Measurements from ENCODE around the gene TMEM150B. TPM values are rescaled to one million over a fixed set of nuclear protein-coding genes. Genes with fewer than 3 reads are reported as not detected.

Gene TMEM150B
- total and polyA plus RNA-seq, 2 of the 13 experiments (the other 11 are each of a cell fraction or from before 2014, with no cell fraction given), result 1.3 to 1.8 TPM

DNA sequence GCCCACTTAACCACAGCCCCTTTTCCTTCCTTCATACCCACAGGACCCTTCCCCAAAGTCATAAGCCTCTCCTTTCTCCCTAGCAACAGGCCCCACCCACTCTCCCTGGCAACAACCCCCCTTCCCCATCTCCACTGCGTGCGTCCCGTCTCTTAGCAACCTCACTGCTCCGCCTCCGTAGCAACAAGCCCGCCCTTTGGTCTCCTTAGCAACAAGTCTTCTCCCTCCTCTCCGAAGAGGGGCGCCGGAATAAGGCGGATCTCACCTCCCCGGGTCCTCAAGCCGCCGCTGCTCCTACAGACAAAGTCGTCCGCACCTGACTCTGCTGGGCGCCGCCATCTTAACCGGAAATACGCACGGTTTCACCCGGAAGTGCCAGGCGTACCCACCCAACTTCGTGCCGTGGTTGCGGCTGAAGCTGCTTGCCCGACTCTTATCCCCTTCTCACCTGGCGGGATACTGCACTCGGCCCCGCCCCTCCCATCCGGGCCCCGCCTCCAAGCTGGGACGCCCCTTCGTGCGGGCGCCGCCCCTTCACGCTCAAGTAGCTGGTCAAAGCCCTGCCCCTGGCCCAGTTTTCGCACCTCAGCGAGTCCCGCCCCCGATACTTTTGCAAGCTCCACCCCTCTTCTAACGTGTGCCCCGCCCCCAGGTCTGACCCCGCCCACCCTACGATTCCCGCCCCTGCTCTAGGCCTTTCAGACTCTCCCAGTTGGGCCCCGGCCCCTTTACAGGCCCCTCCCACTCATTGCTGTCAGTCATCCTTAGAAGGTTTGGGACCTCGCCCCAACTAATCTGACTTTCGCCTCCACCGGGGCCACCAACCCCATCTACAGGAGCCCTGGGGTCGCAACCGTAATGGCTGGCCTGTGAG, 45.1 kb downstream of the TMEM150B start, which contains the start of gene HSPBP1 (continued):
- TF ChIP-seq ZNF367 (CRISPR knock-in tag; IDR thresholded peaks at IDR 0.05; ENCODE audit: borderline replicate concordance), result no peak
- no peak for TF ChIP-seq ZSCAN9 (CRISPR knock-in tag; IDR thresholded peaks at IDR 0.05; ENCODE audit: borderline replicate concordance)
- no peak for TF ChIP-seq MED13 (CRISPR knock-in tag; IDR thresholded peaks at IDR 0.05)
- no peak for TF ChIP-seq ZSCAN12 (CRISPR knock-in tag; IDR thresholded peaks at IDR 0.05)
- no peak for TF ChIP-seq ZFP62 (CRISPR knock-in tag; IDR thresholded peaks at IDR 0.05)
- no peak; the same call in 1 of the 2 replicates for TF ChIP-seq ZNF232 (CRISPR knock-in tag; IDR thresholded peaks at IDR 0.05; ENCODE audit: borderline replicate concordance)
- no peak for TF ChIP-seq NKX3-1 (CRISPR knock-in tag; IDR thresholded peaks at IDR 0.05)
- TF ChIP-seq CHCHD3 (CRISPR knock-in tag; IDR thresholded peaks at IDR 0.05), result no peak
- TF ChIP-seq MBD4 (IDR thresholded peaks at IDR 0.05; ENCODE audit: borderline replicate concordance, low read length), result no peak
- no peak for TF ChIP-seq ZNF652 (CRISPR knock-in tag; IDR thresholded peaks at IDR 0.05; ENCODE audit: borderline replicate concordance, low read depth)
- peak; percentile 49; the same call in 1 of the 2 replicates for TF ChIP-seq GATAD2A (CRISPR knock-in tag; IDR thresholded peaks at IDR 0.05)
- no peak for TF ChIP-seq MLX (CRISPR knock-in tag; IDR thresholded peaks at IDR 0.05)
- TF ChIP-seq, protein P1, sequence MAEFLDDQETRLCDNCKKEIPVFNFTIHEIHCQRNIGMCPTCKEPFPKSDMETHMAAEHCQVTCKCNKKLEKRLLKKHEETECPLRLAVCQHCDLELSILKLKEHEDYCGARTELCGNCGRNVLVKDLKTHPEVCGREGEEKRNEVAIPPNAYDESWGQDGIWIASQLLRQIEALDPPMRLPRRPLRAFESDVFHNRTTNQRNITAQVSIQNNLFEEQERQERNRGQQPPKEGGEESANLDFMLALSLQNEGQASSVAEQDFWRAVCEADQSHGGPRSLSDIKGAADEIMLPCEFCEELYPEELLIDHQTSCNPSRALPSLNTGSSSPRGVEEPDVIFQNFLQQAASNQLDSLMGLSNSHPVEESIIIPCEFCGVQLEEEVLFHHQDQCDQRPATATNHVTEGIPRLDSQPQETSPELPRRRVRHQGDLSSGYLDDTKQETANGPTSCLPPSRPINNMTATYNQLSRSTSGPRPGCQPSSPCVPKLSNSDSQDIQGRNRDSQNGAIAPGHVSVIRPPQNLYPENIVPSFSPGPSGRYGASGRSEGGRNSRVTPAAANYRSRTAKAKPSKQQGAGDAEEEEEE (CRISPR knock-in tag; IDR thresholded peaks at IDR 0.05; ENCODE audit: borderline replicate concordance), result no peak
- TF ChIP-seq, protein P2, sequence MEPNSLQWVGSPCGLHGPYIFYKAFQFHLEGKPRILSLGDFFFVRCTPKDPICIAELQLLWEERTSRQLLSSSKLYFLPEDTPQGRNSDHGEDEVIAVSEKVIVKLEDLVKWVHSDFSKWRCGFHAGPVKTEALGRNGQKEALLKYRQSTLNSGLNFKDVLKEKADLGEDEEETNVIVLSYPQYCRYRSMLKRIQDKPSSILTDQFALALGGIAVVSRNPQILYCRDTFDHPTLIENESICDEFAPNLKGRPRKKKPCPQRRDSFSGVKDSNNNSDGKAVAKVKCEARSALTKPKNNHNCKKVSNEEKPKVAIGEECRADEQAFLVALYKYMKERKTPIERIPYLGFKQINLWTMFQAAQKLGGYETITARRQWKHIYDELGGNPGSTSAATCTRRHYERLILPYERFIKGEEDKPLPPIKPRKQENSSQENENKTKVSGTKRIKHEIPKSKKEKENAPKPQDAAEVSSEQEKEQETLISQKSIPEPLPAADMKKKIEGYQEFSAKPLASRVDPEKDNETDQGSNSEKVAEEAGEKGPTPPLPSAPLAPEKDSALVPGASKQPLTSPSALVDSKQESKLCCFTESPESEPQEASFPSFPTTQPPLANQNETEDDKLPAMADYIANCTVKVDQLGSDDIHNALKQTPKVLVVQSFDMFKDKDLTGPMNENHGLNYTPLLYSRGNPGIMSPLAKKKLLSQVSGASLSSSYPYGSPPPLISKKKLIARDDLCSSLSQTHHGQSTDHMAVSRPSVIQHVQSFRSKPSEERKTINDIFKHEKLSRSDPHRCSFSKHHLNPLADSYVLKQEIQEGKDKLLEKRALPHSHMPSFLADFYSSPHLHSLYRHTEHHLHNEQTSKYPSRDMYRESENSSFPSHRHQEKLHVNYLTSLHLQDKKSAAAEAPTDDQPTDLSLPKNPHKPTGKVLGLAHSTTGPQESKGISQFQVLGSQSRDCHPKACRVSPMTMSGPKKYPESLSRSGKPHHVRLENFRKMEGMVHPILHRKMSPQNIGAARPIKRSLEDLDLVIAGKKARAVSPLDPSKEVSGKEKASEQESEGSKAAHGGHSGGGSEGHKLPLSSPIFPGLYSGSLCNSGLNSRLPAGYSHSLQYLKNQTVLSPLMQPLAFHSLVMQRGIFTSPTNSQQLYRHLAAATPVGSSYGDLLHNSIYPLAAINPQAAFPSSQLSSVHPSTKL (CRISPR knock-in tag; IDR thresholded peaks at IDR 0.05), result 0 out of 2 replicates have a peak, but pooled peaks have one; percentile 18
- no peak for TF ChIP-seq ZNF704 (CRISPR knock-in tag; IDR thresholded peaks at IDR 0.05; ENCODE audit: borderline replicate concordance)
- TF ChIP-seq ZNF589 (CRISPR knock-in tag; conservative IDR thresholded peaks at IDR 0.05), result no peak; the same call in 1 of the 2 replicates
- TF ChIP-seq NPAS2 (CRISPR knock-in tag; IDR thresholded peaks at IDR 0.05; ENCODE audit: borderline replicate concordance), result no peak
- TF ChIP-seq, protein P3, sequence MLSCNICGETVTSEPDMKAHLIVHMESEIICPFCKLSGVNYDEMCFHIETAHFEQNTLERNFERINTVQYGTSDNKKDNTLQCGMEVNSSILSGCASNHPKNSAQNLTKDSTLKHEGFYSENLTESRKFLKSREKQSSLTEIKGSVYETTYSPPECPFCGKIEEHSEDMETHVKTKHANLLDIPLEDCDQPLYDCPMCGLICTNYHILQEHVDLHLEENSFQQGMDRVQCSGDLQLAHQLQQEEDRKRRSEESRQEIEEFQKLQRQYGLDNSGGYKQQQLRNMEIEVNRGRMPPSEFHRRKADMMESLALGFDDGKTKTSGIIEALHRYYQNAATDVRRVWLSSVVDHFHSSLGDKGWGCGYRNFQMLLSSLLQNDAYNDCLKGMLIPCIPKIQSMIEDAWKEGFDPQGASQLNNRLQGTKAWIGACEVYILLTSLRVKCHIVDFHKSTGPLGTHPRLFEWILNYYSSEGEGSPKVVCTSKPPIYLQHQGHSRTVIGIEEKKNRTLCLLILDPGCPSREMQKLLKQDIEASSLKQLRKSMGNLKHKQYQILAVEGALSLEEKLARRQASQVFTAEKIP (CRISPR knock-in tag; IDR thresholded peaks at IDR 0.05; ENCODE audit: borderline replicate concordance), result no peak
- no peak for TF ChIP-seq ZNF557 (CRISPR knock-in tag; IDR thresholded peaks at IDR 0.05)
- peak; percentile 97 for TF ChIP-seq GATAD1 (CRISPR knock-in tag; IDR thresholded peaks at IDR 0.05)
- no peak for TF ChIP-seq NR1H2 (CRISPR knock-in tag; IDR thresholded peaks at IDR 0.05; ENCODE audit: borderline replicate concordance, low read depth)

Data from HepG2 (cell line).